ENCODE data around the gene CEP43. TPM values are rescaled to one million over a fixed set of nuclear protein-coding genes. Genes with fewer than 3 reads are reported as not detected.

Gene CEP43
- total RNA-seq, 1 donor from 2014 or later, result 33.9 TPM

DNA sequence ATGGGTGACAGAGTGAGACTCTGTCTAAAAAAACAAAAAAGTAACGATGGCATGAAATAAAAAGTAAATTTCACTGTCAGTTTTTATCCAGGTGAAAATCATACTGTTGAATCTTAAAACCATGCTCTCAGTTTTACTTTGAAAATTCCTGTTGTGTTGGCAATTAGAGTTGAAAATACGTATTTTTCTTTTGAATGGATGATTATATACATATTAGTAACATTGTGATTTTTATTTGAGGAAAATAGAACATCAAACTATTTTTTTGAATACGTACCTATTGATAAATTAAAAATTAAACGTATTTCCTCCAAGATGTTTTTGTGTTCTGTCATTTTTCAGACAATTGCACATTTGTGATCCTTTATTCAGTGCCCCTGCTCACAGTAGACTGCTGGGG is 14.7 kb downstream of the CEP43 start:
- no peak for DNase-seq (ENCODE audit: low read depth)

DNA sequence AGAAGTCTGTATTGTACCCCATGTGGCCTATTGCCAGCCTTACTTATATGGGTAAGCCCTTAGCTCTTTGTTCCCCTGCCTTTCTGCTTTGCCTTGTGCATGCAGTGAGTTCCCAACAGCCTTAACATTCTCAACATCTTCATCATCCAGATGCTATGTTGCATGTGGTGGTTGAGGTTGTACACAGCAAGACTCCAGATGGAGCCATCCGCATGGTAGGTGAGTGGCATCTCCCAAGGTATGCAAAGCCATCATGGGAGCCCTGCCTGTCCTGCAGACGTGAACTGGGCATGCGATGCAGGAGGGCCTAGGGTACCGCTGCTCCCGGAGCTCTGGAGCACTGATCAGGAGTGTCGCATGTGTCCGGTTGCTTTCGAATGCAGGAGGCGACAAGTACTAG is 16.1 kb downstream of the CEP43 start:
- DNase-seq (ENCODE audit: low read depth), result no peak

DNA sequence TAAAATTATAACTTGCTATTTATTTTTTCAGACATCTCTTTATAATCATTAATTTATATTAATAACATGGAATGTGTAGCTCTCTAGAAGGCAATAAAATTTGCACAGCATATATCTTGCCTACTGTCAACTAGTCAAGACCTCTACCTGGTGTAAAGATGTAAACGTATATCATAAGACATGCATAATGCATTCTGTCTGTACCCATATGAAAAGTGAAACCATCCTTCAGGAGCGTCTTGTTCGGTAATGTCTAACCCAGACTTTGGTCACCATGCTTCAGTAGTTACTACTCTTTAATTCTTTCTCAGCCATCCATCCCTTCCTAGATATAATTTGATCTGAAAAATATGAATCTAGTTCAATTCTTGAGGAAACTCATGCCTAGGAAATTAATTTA is 21.0 kb downstream of the CEP43 start:
- no peak for DNase-seq (ENCODE audit: low read depth)

DNA sequence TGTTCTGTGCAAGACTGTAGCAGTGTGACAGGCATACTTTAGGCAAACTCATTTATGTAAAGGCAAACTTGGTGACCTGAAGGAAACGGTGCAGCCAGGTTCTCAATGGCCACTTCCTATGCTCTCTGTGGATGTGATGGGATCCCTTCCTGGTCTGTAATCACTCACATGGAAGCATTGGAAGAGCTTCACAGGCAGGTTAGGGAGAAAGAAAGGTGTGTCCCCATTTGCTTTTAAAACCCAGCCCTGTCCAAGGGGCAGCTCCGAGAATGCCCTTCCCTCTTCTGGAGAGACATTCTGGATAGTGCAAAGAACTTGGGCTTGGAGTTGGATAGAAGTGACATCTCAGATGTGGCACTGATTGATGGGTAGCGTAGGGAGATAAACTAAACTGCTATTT is 28.1 kb downstream of the CEP43 start:
- DNase-seq (ENCODE audit: low read depth), result no peak

DNA sequence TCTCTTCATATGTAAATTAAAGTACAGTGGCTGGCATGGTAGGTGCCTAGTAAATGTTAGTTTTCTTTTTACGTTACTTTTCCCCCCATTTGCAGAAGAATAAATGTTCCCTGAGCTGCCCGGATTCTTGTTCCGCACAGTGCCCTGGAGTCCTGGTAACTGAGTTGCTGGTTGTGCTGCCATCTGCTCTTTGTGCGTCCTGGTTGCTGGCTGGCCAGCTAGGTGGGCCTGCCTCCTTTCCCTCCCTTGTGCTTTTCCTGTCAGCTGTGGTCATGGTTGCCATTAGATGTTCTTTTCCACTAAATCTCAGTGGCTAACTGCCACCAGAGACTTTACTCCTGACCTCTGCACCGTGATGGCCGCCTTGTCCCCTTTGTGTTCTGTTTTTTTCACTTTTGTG is 28.6 kb downstream of the CEP43 start:
- DNase-seq (ENCODE audit: low read depth), result no peak

DNA sequence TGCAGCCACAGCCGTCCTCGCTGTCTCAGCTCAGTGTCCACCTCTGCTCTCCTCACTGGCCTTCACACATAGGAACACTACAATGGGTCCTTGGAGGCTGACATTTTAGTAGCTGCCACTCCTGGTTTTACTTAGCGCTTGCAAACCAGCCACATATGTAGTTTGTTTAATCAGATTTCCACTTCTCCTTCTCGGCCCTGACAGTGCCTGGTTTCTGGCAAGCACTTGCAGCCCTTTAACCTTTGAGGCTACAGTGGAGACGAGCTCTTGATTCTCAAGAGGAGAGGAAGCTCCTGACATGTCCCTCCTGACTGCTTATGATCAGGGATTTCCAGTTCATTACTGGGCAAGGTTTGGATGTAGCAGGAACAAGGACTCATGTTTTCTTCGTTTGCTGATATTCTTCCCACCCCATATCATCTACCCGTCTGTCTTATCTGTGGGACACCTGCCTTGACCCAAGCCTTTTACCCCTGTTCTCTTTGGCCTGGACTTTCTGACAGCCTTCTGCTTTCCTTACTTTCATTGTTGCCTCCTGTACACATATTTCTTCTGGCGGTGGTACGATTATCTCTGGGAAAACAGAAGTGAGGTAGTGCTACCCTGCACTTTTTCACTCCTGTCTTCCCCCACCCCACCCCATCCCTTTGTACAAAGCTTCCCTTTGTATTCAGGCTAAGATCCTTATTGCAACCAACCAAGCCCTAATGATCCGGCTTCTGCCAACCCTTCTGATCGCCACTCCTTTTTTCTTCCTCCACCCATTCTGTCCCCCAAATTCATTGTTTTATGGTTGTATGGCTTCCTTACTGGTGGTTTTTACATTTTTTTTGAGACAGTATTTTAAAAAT is 31.2 kb downstream of the CEP43 start:
- no peak for DNase-seq (ENCODE audit: low read depth)

DNA sequence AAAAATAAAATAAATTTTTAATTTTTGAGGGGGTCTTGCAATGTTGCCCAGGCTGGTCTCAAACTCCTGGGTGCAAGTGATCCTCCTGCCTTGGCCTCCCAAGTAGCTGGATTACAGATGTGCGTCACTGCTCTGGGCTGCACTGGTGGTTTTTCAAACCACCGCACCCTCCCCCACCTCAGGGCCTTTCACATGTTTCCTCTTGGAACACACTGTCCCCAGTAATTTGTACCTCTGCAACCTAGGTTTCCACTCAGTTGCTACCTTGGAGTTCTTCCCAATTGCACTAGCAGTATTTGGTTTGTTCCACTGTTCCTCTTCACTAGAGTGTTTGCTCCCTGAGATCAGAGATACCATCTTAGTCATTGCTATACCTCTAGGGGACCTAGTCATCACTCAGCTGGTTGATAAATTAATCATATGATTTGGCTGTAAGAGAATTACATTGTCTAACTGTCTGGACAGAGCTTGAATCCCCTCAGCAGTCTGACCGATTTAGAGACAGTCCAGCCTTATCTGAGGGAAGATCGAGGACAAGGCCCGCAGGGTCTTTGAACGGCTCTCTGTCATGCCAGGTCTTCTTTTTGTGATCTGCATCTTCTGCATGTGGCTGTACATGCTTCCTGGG is 32.0 kb downstream of the CEP43 start:
- DNase-seq (ENCODE audit: low read depth), result no peak

DNA sequence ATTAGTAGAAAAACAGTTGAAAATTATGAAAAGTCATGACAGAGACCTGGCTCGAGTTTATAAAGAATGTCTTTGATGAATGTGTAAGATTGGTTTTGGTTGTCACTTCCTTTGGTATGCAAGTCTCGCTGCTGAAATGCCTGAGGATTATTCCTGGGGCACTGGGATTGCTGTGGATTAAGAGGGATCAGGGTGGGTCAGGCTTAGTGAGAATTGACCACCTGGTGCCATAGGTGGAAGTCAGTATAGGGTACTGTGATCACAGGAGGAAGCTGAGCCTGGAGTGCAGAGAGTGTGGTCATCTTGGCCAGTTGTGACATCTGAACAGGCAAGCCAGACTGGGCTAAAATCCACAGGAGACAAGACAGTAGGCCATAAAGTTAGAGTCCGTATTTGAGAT is 34.9 kb downstream of the CEP43 start:
- no peak for DNase-seq (ENCODE audit: low read depth)

DNA sequence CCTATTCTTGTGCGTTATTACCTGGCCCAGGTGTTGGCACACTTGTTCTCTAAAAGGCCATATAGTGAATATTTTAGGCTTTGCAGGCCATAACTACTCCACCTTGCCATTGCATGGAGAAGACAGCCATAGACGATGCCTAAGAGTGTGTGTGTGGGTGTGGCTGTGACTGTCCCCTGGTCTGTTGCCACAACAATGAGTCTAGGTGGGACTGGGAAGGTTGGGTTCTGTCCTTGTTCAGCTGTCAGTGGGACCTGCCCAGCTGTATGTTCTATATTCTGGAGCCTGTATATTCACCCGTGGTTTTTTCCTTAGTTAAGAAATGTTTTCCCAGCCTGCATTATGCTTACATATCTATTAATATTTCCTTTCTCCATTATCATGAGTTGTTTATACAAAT is 38.6 kb downstream of the CEP43 start:
- DNase-seq (ENCODE audit: low read depth), result no peak

DNA sequence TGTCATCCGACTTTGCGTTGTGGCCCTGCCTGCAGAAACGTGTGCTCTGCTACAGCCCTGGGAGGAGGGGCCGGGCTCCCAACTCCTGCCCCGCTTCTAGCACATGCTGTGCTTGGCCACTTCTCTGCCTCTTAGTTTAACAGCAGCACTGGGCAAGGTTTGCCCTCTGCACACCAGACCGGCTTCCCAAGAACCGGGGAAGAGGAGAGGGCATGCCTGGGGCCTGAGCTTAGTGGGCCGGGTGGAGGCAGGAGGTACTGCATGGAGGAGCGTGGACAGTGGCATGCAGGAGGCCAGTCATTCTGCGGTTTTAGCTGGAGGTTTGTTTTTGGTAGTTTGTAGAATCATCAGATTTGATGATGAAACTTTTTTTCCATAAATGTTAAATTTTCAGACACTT is 45.5 kb downstream of the CEP43 start:
- no peak for DNase-seq (ENCODE audit: low read depth)

DNA sequence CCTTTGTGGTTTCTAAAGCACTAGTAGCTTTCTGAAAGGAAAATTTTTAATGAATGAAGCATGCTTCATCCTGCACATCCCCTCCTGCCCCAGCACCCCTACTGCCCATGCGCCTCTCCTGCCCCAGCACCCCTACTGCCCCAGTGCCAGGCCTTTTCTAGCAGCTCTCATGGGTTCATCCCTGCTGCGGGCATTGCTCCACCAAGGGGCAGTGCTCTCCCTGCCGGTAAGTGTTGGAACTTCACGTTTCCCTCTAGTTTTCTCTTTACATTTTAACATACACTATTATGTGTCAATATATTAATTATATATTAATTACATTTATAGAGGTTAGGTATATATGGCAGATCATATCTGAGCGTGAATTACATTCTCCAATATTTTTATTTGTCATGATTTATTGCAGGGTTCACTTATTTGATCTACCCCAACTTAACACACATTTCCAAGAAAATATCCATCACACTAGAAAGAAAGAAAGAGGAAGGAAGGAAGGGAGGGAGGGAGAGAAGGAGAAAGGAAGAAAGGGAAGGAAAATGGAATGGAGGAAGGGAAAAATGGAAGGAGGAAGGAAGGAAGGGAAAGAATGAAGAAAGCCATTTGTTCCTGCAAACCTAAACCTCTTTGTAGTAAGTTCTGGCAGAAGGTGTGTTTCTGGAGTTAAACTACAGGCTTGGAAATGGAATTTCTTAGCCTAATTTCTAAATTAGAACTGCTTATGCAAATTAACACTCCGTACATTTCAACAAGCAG is 46.8 kb downstream of the CEP43 start:
- DNase-seq (ENCODE audit: low read depth), result no peak

DNA sequence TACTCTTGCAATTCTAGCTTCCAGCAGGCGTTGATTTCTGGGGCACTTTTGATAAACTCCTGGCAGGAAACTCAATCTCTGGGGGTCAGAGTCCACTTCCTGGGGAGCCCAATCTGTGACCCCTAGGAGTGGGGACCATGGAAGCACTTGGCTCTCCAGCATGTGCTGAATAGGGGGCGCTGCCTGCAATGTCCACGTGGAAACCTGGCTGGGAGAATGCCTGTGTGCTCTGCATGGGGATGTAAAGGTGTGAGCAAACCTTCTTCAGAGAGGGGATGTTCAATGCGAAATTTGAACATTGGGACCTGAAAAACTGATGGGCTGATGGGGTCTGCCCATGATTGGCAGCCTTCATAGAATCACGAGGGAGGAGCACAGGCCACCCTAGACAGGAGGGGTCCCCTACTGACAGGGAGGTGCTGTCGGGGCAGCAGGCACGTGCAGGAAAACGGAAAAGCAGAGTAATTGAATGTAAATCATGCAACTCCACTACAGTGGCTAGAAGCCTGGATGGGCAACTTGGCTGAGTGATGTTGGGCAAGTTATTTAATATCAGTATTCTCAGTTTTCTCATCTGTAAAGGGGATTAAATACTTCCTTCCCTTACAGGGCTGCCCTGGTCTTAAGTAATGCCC is 47.8 kb downstream of the CEP43 start:
- DNase-seq (ENCODE audit: low read depth), result no peak

DNA sequence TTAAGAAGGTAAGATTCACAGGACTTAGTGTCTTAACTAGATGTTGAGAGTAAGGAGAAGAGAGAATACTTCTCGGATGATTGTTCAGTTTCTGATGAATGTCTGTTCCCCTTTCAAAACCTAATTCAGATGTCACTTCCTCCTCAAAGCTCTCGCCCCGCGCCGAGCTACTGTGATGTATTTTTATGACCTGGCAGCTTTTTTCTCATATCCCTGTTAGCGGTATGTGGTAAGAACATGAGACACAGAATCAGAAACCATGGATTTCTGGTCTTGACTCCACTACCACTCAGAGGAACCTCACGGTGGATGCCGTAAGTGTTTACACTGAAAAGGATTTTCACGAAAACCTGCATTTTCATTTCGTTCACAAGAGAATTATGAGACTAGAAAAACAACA is 48.4 kb downstream of the CEP43 start:
- DNase-seq (ENCODE audit: low read depth), result no peak

Other genes starting within 250 kb of the CEP43 start
- 287 and 307 TPM in 2 replicates for gene RNASET2, start 42.8 kb upstream of the CEP43 start, total RNA-seq
- gene CCR6, start 123.7 kb downstream of the CEP43 start, total RNA-seq, result not detected in 2 replicates
- gene GPR31, start 158.6 kb downstream of the CEP43 start, total RNA-seq, result not detected in 2 replicates

Data from renal cortical epithelial cell (primary cell).